HTERT RPE-1 (cell line): Measurements from ENCODE around the gene PTBP2.

Experiments used
- in situ Hi-C: fragments of 300-500 bp; cut with MboI; formaldehyde crosslinking; loops from 4 replicates; pipeline ENCODE4 v1.14.3; 2020; ENCODE audit warnings: low sequenced_read_pairs

The PTBP2 gene

GRCh38 chr1:96721416-96722160 lies at the start of gene PTBP2:
Gene PTBP2, plus strand, starts transcription at chr1:96721784. Its CDS starts 81 bp downstream, at chr1:96721865.
- in situ Hi-C loops = no loop called here

- in situ Hi-C loops = no loop called here
Observed at GRCh38 chr1:96674915-96675314, 46.7 kb upstream of the PTBP2 start.

- in situ Hi-C loops = no loop called here
Observed at GRCh38 chr1:96682056-96682455, 39.5 kb upstream of the PTBP2 start.

GRCh38 chr1:96683931-96684330 lies 37.7 kb upstream of the PTBP2 start:
- in situ Hi-C loops = no loop called here

GRCh38 chr1:96684744-96685143 lies 36.8 kb upstream of the PTBP2 start:
- in situ Hi-C loops = no loop called here

- in situ Hi-C loops = no loop called here
Observed at GRCh38 chr1:96688767-96689166, 32.8 kb upstream of the PTBP2 start.

GRCh38 chr1:96695954-96696353 lies 25.6 kb upstream of the PTBP2 start:
- in situ Hi-C loops = no loop called here

- in situ Hi-C loops = no loop called here
Observed at GRCh38 chr1:96698342-96698983, 23.1 kb upstream of the PTBP2 start.

- in situ Hi-C loops = no loop called here
Observed at GRCh38 chr1:96703186-96703585, 18.4 kb upstream of the PTBP2 start.

GRCh38 chr1:96707023-96707422 lies 14.6 kb upstream of the PTBP2 start:
- in situ Hi-C loops = no loop called here

GRCh38 chr1:96708482-96708881 lies 13.1 kb upstream of the PTBP2 start:
- in situ Hi-C loops = no loop called here

GRCh38 chr1:96710708-96711477 lies 10.7 kb upstream of the PTBP2 start:
- in situ Hi-C loops = no loop called here

- in situ Hi-C loops = no loop called here
Observed at GRCh38 chr1:96713649-96714048, 7.9 kb upstream of the PTBP2 start.

GRCh38 chr1:96714881-96715280 lies 6.7 kb upstream of the PTBP2 start:
- in situ Hi-C loops = no loop called here

- in situ Hi-C loops = no loop called here
Observed at GRCh38 chr1:96715482-96715881, 6.1 kb upstream of the PTBP2 start.

- in situ Hi-C loops = no loop called here
Observed at GRCh38 chr1:96721053-96721415, 550 bp upstream of the PTBP2 start.

- in situ Hi-C loops = no loop called here
Observed at GRCh38 chr1:96722161-96722922, 758 bp downstream of the PTBP2 start.

- in situ Hi-C loops = no loop called here
Observed at GRCh38 chr1:96722958-96723357, 1.4 kb downstream of the PTBP2 start.

GRCh38 chr1:96723377-96723776 lies 1.8 kb downstream of the PTBP2 start:
- in situ Hi-C loops = no loop called here

GRCh38 chr1:96723936-96724335 lies 2.4 kb downstream of the PTBP2 start:
- in situ Hi-C loops = no loop called here

- in situ Hi-C loops = no loop called here
Observed at GRCh38 chr1:96727860-96728259, 6.3 kb downstream of the PTBP2 start.
